NT2/D1 (cell line): ENCODE data around the gene COX19.

Experiments
- SUZ12 ChIP-seq: IDR thresholded peaks from 2 replicates; pipeline ENCODE4 v1.6.1; 2011; ENCODE audit not compliant: insufficient read length, insufficient read depth; ENCODE audit errors: extremely low read depth
- YY1 ChIP-seq: IDR thresholded peaks from 2 replicates; pipeline ENCODE4 v1.6.1; 2011; ENCODE audit not compliant: insufficient read length, insufficient read depth

GRCh38 chr7:954330-955238 is 20.8 kb downstream of the COX19 start, which contains the start of gene ADAP1:
- no peak for TF ChIP-seq SUZ12
- TF ChIP-seq YY1 = no peak
